DND-41 (cell line): Measurements from ENCODE around the gene VWC2.

Experiments
- EZH2 ChIP-seq: IDR thresholded peaks from 3 replicates; pipeline ENCODE4 v1.6.1; 2012; ENCODE audit warnings: borderline replicate concordance, low read depth, mild to moderate bottlenecking, moderate library complexity, low read length, inconsistent platforms; ENCODE audit not compliant: severe bottlenecking
- TF ChIP-seq, protein P1 (sequence below): IDR thresholded peaks from 2 replicates; pipeline ENCODE4 v1.5.1; 2012; ENCODE audit warnings: borderline replicate concordance, low read length, moderate library complexity, mild to moderate bottlenecking; ENCODE audit not compliant: poor library complexity, severe bottlenecking; ENCODE audit errors: extremely low read depth

DNA sequence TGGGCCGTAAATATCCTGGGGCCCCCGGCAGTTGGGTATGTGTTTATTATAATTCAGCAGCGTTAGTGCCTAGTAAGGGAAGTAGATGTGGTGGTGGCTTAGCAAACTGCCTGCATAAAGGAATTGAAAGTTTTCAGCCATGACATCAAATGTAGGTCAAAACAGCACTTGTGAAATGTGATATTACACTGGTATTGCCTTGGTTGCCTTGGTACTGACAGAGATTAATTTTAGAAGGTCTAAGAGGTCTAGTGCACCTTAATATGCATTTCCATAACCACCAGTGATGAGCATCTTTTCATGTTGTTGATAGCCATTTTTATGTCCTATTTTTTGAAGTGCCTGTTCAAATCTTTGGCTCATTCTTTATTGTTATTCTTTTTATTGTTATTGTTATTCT is 50.1 kb downstream of the VWC2 start:
- TF ChIP-seq, protein P1, sequence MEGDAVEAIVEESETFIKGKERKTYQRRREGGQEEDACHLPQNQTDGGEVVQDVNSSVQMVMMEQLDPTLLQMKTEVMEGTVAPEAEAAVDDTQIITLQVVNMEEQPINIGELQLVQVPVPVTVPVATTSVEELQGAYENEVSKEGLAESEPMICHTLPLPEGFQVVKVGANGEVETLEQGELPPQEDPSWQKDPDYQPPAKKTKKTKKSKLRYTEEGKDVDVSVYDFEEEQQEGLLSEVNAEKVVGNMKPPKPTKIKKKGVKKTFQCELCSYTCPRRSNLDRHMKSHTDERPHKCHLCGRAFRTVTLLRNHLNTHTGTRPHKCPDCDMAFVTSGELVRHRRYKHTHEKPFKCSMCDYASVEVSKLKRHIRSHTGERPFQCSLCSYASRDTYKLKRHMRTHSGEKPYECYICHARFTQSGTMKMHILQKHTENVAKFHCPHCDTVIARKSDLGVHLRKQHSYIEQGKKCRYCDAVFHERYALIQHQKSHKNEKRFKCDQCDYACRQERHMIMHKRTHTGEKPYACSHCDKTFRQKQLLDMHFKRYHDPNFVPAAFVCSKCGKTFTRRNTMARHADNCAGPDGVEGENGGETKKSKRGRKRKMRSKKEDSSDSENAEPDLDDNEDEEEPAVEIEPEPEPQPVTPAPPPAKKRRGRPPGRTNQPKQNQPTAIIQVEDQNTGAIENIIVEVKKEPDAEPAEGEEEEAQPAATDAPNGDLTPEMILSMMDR: no peak
- no peak for TF ChIP-seq EZH2
